NCI-H2227 treated with DMSO at 0.1 percent for 48 hours (cell line): ENCODE results near the gene HASPIN.
"Not testable (repeated sequence)": the region's sequence is repeated elsewhere in the genome, so short reads cannot be mapped to it uniquely, and the experiment has no call there.

Source experiments
- DNase-seq: peaks from one replicate; lab custom pipeline; 2025; lab: John Stamatoyannopoulos, UW

Gene HASPIN

GRCh38 chr17:3695723-3696411, 27.8 kb upstream of the HASPIN start, which contains the start of gene P2RX5:
TSS of gene P2RX5 (minus strand) at chr17:3696155. CDS start at chr17:3696005, 150 bp downstream.
- no peak for DNase-seq

GRCh38 chr17:3697103-3697476, 26.6 kb upstream of the HASPIN start:
- no peak for DNase-seq

- DNase-seq, result no peak
Observed at GRCh38 chr17:3698139-3698538, 25.6 kb upstream of the HASPIN start.

- DNase-seq, result no peak
Observed at GRCh38 chr17:3699951-3700350, 23.8 kb upstream of the HASPIN start.

- DNase-seq, result not testable (repeated sequence)
Observed at GRCh38 chr17:3702041-3702539, 21.6 kb upstream of the HASPIN start.

GRCh38 chr17:3704931-3705717, 18.6 kb upstream of the HASPIN start:
- DNase-seq, result no peak

GRCh38 chr17:3705718-3705984, 18.1 kb upstream of the HASPIN start:
- not testable (repeated sequence) for DNase-seq

GRCh38 chr17:3708366-3708765, 15.3 kb upstream of the HASPIN start:
- no peak for DNase-seq

GRCh38 chr17:3710951-3711383, 12.7 kb upstream of the HASPIN start:
- no peak for DNase-seq

- no peak for DNase-seq
Observed at GRCh38 chr17:3712811-3713463, 10.8 kb upstream of the HASPIN start.

GRCh38 chr17:3715296-3715695, 8.4 kb upstream of the HASPIN start:
- DNase-seq, result no peak

GRCh38 chr17:3718201-3718600, 5.5 kb upstream of the HASPIN start:
- no peak for DNase-seq

- no peak for DNase-seq
Observed at GRCh38 chr17:3719265-3719664, 4.4 kb upstream of the HASPIN start.

GRCh38 chr17:3722716-3723115, 987 bp upstream of the HASPIN start:
- no peak for DNase-seq

GRCh38 chr17:3723188-3723555, 531 bp upstream of the HASPIN start:
- no peak for DNase-seq

GRCh38 chr17:3724378-3725077, 825 bp downstream of the HASPIN start:
- DNase-seq, result no peak

- DNase-seq, result no peak
Observed at GRCh38 chr17:3727041-3727440, 3.3 kb downstream of the HASPIN start.

GRCh38 chr17:3728099-3728498, 4.4 kb downstream of the HASPIN start:
- DNase-seq, result not testable (repeated sequence)

- no peak for DNase-seq
Observed at GRCh38 chr17:3729881-3730280, 6.2 kb downstream of the HASPIN start.

- DNase-seq, result no peak
Observed at GRCh38 chr17:3730881-3731429, 7.3 kb downstream of the HASPIN start.

- DNase-seq, result no peak
Observed at GRCh38 chr17:3732210-3732621, 8.5 kb downstream of the HASPIN start.

GRCh38 chr17:3734911-3735276, 11.2 kb downstream of the HASPIN start:
- not testable (repeated sequence) for DNase-seq
